COR-L47 (cell line): ENCODE measurements around the gene CHAT.

Experiments
- DNase-seq: peaks from one replicate; lab custom pipeline; 2025; lab: John Stamatoyannopoulos, UW

CHAT gene

GRCh38 chr10:49612513-49613164 lies 1.2 kb upstream of the CHAT start:
- DNase-seq: no peak

- no peak for DNase-seq
Observed at GRCh38 chr10:49613165-49613881, 514 bp upstream of the CHAT start.

GRCh38 chr10:49614242-49615198 lies 683 bp downstream of the CHAT start:
- DNase-seq: no peak

GRCh38 chr10:49615213-49615612 lies 1.4 kb downstream of the CHAT start:
- no peak for DNase-seq

GRCh38 chr10:49615721-49616120 lies 1.9 kb downstream of the CHAT start:
- DNase-seq: no peak

- no peak for DNase-seq
Observed at GRCh38 chr10:49616421-49617101, 2.7 kb downstream of the CHAT start.

- DNase-seq: no peak
Observed at GRCh38 chr10:49617121-49618020, 3.5 kb downstream of the CHAT start.

GRCh38 chr10:49618821-49619220 lies 5.0 kb downstream of the CHAT start:
- no peak for DNase-seq

GRCh38 chr10:49619613-49620012 lies 5.8 kb downstream of the CHAT start:
- DNase-seq: no peak

GRCh38 chr10:49620286-49620810 lies 6.5 kb downstream of the CHAT start:
- DNase-seq: no peak

GRCh38 chr10:49620841-49621378 lies 7.1 kb downstream of the CHAT start:
- no peak for DNase-seq

GRCh38 chr10:49621561-49621960 lies 7.7 kb downstream of the CHAT start:
- DNase-seq: no peak

GRCh38 chr10:49622426-49623425 lies 8.9 kb downstream of the CHAT start:
- no peak for DNase-seq

GRCh38 chr10:49624629-49625028 lies 10.8 kb downstream of the CHAT start:
- no peak for DNase-seq

GRCh38 chr10:49625411-49625810 lies 11.6 kb downstream of the CHAT start:
- no peak for DNase-seq

GRCh38 chr10:49627038-49627437 lies 13.2 kb downstream of the CHAT start:
- DNase-seq: no peak

- DNase-seq: no peak
Observed at GRCh38 chr10:49627644-49628247, 13.9 kb downstream of the CHAT start.

GRCh38 chr10:49628599-49628998 lies 14.8 kb downstream of the CHAT start:
- DNase-seq: no peak

- no peak for DNase-seq
Observed at GRCh38 chr10:49629431-49629881, 15.6 kb downstream of the CHAT start.
